Stimulated activated CD4-positive, alpha-beta T cell treated with anti-CD3 and anti-CD28 coated beads, Interleukin-4, amount 100 ng/mL, for 24 hours (primary cell): ENCODE results near the gene DERA.
"Not testable (repeated sequence)": the region's sequence is repeated elsewhere in the genome, so short reads cannot be mapped to it uniquely, and the experiment has no call there.

Experiments
- DNase-seq: peaks from one replicate; pipeline ENCODE4 v3.0.0-alpha.2; 2020

Gene DERA

DNA sequence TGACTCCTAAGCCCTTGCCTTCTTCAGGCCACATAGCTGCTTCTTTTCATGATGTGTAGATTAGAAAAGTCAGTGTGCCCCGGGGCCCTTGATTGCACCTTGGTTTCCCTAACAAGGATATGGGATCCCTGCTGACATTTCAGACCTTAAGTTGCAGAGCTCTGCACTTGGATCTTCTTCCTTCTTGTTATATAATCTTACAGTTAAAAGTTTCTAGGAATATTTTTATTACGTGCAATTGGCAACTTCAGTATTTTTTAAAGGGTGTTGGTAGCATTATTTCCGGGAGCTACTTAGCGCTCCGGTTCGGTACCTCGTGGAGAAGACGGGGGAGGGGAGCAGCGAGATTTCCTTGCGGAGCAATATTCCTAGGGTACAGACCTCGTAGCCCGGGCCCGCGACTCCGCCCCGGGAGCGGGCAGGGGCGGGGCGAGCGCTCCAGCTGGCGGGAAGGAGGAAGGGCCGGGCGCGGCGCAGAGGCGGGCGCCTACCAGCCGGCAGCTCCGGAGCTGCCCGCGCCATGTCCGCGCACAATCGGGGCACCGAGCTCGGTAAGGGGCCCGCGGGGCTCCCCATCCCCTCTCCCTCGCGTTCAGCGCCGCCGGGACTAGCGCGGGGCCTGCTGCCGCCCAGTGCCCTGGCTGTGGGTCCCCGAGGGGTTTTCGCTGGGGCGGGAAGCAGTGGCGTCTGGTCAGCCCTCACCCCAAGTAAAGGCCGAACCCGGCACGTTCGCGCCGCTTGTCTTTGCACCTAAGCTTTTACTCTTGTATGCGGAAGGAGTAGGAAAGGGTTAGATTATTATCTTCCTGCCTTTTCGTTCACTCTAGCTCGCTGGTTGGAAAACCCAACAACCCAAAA is at the start of gene DERA:
TSS of gene DERA (plus strand) at position 469 of the 858 bp plus-strand sequence. CDS start at position 521, 52 bp downstream.
- DNase-seq = peak; percentile 58

DNA sequence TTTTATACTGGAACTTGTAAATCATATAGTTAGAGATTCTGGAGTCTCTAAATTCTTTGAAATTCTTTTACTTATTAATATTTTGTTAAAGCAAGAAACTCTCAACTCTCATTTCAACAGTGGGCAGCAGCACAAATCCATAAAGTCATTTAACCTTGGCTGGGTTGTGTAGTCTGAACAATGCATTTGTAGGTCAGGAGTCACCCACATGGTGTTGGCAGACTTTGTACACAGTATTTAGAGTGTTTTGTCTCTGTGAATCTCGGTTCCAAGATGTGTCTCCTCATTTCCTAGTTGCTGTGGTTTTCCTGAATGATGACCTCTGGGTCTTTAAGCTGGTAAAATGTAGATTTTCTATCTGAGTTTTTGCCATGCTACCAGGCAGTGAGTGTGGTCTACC is 49.7 kb upstream of the DERA start:
- DNase-seq = no peak

DNA sequence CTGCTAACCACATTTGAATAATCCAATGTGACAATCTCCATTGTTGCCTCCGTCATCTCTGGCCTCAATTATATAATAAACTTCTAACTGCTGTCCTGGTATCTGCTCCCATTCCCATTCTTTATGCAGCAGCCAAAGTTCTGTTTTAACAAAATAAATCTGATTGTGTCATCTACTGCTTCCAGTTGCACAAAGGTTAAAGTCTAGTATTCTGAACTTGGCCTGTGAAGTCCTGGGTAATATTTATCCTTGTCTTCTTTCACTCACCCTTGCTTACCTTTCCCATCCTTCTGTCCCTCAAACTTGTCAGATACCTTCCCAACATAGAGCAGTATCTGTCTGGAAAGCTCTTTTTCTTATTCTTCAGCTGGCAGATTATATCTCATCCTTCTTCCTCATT is 48.3 kb upstream of the DERA start:
- no peak for DNase-seq

DNA sequence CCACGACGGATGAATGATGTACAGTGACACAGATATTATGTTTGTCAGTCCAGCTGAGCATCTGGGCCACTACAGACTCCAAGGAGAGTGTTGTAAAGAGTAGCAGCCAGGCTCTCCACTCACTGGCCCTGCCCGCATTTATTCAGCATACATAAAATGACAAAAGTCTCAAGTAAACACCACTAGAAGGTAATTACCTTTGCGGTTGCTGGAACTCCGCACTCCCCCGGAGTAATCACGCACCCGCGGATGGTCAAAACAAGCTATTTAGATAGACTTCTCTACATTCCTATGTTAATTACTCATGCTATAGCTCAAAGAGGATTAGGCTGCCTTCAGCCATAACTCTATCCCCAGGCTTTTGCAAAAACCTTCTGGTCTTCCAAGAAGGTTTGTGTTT is 47.8 kb upstream of the DERA start:
- no peak for DNase-seq

DNA sequence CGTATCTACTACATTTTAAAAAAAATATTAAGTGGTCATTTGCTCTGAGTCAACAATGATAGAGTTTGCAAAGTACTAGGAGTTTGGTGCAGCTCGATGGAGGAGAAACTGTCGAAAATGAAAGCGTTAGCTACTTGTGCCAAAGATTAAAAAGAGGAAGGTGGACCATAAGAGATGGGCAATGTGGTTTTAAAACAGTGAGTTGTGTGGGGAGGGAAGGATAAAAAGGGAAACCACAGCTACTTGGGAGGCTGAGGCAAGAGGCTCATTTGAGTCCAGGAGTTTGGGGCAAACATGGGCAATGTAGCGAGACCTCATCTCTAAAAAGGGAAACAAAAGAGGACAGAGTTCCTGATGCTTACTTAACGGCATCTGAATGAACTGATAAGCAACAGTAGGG is 47.1 kb upstream of the DERA start:
- no peak for DNase-seq

DNA sequence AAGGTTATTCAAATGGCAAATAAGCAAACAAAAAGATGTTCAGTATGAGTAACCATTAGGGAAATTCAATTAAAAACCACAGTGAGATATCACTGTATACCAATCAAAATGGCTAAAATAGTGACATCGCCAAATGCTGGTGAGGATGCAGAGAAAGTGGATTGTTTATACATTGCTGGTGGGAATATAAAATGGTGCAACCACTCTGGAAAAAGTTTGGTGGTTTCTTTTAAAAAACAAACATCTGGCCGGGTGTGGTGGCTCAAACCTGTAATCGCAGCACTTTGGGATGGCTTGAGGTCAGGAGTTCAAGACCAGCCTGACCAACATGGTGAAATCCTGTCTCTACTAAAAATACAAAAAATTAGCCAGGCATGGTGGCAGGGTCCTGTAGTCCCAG is 42.9 kb upstream of the DERA start:
- DNase-seq = no peak

DNA sequence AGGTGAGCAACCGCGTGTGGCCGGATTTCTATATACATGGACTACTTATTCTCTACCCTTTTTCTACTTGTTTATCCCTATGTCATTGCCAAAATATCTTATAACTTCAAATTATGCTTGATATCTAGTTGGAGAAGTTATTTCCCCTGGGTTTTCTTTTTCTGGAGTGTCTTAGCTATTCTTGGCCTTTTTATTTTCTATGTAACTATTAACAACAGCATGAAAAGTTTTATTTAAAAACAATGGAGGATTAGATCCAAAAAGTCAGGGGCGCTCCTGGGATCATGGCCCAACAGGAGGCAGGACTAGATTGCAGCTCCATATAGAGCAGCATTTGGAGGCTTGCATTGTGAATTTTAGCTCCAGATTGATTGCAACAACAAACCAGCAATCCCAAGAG is 37.6 kb upstream of the DERA start:
- no peak for DNase-seq

DNA sequence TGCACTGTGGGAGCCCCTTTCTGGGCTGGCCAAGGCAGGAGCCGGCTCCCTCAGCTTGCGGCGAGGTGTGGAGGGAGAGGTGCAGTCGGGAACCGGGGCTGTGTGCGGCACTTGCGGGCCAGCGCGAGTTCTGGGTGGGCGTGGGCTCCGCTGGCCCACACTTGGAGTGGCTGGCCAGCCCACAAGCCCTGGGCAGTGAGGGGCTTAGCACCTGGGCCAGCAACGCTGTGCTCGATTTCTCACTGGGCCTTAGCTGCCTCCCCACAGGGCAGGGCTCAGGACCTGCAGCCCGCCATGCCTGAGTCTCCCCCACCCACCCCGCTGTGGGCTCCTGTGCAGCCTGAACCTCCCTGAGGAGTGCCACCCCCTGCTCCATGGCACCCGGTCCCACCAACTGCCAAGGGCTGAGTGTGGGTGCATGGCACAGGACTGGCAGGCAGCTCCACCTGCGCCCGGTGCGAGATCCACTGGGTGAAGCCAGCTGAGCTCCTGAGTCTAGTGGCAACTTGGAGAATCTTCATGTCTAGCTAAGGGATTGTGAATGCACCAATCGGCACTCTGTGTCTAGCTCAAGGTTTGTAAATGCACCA is 36.5 kb upstream of the DERA start:
- DNase-seq = not testable (repeated sequence)

DNA sequence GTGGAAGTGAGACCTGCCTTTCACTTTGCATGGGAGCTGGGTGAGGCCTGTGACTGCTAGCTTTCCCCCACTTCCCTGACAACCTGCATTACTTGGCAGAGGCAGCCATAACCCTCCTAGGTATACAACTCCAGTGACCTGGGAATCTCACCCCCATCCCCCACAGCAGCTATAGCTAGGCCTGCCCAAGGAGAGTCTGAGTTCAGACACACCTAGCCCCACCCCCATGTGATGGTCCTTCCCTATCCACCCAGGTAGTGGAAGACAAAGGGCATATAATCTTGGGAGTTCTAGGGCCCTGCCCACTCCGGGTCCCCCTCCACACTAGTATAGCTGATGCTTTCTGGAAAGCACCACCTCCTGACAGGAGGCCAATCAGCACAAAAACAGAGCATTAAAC is 35.3 kb upstream of the DERA start:
- no peak for DNase-seq

DNA sequence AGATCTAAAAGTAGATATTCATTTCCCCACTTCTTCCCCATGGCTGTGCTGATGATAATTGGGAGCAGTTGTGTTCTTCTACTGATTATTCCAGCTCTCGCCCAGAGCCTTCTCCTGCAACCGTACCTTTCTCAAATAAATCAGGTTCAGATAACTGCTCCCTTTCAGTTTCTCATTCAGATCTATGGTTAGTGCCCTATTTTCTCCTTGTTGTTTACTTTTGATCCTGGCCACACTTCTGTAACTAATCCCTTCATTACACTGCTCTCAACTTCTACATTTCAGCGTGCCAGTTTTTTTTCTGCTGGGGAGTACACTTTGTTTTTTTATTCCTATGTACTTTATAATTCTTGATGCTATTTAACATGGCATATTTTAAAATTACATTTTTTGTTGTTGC is 31.7 kb upstream of the DERA start:
- no peak for DNase-seq

DNA sequence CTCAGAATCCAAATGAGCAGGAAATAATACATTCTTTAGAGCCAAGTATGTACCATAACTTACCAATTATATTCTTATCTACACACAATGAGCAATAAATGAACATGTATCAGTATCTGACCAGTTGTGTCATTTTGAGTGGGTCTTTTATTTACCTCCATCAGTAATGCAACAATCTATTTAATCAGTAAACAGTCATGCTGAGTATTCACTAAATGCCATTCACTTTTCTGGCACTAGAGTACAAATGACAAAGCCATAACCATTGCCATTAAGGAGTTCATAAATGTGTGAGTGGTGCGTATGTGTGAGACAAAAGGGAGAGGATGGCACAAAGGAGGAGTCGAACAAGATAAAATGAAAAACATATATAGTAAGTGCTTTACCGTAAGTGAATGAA is 30.4 kb upstream of the DERA start:
- DNase-seq = no peak

DNA sequence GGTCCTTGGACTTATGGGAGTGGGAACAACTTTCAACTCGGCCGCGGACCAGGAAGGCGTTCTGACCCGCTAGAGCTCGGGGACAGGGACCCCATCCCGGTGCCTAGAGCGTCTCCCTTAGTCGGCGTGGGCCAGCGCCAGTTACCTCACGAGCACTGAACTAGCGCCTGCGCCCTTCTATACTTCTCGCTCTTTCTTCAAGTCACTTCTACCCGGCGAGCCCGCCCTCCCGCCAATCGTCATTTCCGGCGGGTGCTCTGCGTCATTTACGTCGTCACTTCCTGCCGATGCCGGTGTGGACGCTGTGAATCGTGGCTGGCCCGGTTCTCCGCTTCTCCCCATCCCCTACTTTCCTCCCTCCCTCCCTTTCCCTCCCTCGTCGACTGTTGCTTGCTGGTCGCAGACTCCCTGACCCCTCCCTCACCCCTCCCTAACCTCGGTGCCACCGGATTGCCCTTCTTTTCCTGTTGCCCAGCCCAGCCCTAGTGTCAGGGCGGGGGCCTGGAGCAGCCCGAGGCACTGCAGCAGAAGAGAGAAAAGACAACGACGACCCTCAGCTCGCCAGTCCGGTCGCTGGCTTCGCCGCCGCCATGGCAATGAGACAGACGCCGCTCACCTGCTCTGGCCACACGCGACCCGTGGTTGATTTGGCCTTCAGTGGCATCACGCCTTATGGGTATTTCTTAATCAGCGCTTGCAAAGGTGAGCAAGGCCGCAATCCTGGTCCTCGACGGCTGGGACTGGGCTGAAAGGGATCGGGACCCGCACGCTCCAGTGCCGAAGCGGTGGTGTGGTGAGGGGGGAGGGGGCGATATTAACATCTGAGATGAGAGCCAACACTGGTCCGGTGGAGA is 28.8 kb upstream of the DERA start, which contains the start of gene STRAP:
TSS of gene STRAP (plus strand) at position 270 of the 854 bp plus-strand sequence. CDS start at position 591, 321 bp downstream.
- peak; percentile 95 for DNase-seq

DNA sequence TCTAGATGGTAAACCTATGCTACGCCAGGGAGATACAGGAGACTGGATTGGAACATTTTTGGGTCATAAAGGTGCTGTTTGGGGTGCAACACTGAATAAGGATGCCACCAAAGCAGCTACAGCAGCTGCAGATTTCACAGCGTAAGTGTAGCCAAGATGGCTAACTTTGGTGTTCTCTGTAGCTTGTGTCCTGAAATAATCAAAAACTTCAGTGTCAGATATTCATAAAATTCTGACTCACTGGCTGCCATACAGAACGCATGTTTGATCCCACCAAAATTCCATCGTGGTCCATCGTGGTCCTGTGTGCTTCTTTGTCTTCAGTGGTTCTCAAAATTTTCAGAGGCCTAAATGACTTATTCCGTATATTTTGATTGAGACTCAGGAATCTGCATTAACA is 27.6 kb upstream of the DERA start:
- DNase-seq = no peak

DNA sequence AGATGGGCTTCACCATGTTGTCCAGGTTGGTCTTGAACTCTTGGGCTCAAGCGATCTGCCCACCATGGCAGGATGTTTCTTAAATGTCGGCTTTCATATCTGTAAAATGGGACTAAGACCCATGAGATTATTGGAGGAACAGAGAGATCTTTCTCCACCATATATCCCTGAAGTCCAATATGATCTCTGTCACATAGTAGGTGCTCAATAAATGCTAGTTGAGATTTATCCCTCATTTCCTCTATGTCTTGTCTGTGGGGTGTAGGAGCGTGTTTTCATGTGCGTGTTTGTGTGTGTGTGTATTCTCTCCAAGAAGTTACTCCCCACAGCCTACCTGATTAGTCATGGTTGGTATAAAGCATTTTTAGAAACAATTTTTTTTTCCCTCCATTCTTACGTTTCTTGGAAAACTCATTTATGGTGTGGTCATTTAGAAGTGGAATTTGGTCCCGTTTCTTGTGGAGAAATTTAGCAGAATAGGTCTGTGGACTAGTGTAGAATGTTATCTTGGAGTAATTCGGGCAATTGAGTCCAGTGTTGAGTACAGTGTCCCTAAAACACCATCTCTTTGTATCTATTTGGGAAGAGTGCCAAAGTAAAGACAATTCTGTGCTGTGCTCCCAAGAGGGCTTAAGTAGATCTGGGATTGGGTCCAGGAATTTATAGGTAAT is 24.6 kb upstream of the DERA start:
- DNase-seq = no peak

DNA sequence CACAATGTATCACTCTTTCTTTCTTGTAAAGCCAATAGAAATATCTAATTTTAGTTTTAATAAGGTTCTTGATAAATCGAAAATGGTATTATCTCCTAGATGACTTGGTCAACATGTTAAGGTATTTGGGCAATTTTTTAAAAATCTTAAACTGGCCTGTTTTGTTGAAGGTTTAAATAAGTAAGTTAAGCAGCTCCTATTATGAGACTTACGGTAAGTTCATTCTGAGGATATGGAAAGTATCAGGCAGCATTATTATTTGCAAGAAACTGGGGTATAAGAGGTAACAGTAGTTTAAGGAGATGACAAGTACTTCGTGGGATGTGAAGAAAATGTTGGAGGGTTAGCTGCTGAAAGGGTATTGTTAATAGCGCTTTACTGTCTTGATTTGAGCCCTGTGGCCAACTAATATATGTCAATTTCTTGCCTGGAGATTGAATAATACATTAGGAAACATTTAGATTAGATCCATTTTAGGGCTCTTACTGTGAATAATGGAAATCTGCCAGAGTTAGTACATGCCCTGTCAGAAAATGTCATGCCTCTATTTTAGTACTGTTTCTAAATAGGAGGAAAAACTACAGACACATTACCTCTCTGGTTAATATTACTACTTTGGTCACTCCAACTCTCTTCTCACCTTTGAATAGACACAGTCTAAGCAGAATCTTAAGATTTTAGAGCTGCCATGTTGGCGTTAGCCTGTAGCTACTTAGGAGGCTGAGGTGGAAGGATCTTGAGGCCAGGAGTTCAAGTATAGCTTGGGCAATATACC is 23.9 kb upstream of the DERA start:
- DNase-seq = no peak

DNA sequence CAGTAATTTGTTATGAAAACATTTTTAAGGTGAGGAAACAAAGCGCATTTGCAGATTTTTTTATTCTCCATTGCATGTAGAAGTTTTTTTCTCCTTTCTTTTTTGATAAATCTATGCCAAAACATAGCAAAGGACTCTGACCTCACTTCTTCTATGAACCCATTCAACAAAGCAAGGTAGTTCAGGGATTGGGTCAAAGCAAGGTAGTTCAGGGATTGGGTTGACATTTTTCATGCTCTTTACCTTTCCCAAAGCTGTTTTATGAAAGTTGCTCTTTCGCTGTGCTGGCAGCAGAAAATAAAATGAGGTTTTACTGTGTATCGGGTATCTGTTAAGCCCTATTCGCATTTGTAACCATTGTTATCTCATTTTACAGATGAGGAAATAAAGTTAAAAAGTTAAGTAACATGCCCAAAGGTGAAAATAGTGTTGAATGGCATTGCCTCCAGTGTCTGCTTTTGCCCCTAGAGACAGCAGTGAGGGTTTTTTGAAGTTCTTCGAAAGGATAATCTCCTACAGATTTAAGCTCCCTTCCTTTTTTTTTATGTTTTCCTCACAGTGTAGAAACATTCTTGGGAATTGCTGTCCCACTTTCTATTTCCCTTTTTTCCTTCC is 18.4 kb upstream of the DERA start:
- DNase-seq = no peak

DNA sequence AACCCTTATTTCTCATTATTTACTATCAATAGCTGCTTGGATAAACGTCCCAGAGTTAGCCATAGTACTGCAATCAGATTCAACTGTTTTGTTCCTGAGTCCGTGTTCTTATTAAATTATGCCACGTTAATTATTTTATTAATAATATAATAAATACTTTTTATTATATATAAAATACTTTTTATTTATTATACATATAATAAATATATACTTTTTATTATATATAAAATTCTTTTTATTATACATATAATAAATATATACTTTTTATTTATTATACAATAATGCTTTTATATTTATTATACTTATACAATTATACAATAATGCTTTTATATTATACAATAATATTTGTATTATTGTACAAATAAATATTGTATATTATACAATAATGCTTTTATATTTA is 17.9 kb upstream of the DERA start:
- no peak for DNase-seq

DNA sequence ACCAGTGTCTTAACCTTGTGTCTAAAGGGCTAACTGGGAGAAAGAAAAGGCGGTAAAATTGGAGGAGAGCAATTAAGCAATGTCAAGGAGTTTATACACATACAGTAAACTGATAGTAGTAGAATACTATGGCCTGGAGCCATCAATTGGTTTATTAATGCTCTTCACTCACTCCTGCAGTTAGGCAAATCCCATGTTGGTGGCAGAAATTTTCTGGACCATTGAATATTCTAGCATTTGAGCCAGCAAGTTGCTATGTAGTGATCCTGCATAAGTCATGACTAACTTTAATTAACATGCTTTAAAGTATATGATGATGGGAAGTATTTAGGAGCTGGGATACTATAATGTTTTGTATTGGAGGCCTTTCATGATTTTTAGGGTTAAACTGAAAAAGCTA is 14.3 kb upstream of the DERA start:
- no peak for DNase-seq

DNA sequence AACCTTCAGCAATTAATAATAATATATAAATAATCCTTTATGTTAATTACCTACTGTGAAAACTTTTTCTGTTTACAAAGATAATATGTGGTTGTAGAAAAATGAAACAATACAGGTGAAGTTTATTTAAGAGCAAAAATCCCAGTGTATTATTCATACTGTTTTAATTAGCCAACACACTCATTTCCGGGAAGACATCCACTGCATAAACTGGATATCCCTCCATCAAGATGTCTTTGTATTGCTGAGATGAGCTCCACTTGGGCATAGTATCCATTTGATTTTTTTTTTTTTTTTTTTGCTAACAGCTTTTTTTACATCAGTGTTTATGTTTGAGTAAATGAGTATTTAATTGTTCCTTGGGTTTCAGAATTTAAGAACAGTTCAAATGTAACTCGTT is 13.7 kb upstream of the DERA start:
- no peak for DNase-seq

DNA sequence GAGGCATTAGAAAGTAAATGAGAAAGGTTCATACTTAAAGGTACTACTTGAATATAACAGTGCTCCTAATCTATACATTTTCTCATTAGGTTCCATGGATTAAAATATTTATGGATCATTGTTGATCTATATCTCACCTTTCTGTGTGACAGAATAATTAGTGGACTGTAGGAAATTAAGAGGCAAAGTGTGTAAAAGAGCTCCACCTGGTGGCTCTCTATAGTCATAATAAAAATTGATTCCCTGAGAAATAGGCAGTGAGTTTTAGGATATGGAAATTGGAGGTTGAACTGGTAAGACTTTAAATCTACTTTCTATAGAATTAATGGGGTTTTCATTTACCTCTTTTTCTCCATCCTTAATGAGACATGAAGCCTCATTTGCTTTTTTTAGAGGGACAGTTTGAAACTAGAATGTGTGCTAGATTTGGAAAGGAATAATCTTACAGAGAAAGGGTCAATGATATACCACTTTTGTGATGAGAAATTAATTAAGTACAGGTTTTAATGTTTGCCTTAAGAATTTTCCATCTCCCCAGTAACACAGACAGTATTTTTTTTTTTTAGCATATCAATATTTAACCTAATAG is 11.8 kb upstream of the DERA start:
- DNase-seq = no peak

DNA sequence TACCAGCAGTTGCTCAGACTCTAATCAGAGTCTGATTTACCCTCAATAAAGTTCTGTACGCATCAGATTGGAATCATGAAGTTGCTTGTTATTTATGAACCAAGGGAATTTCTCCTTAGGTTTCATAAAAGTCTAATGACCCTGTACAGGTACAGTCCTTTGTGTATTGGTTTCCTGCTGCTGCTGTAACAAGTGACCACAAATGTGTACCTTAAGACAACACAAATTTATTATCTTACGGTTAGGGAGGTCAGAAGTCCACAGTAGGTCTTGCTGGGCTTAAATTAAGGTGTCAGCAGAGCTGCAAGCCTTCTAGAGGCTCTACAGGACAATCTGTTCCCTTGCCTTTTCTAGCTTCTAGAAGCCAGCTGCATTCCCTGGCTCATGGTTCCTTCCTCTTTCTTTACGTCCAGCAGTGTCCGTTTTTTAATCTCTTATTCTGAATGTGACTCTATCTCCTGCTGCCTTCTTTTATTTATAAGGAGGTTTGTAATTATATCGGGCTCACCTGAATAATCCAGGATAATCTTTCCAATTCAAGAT is 6.7 kb upstream of the DERA start:
- no peak for DNase-seq
